Mucosa of gallbladder (tissue), 1 donor: ENCODE results near the gene SNX18. TPM values are rescaled to one million over a fixed set of nuclear protein-coding genes. Genes with fewer than 3 reads are reported as not detected.
"Not testable (repeated sequence)": the region's sequence is repeated elsewhere in the genome, so short reads cannot be mapped to it uniquely, and the experiment has no call there.

Experiments
- DNase-seq: peaks from one replicate; pipeline ENCODE4 v3.0.0-alpha.2; 2020; ENCODE audit warnings: low spot score
- total RNA-seq: library from RNA; stranded (reverse); gene quantifications from one replicate; pipeline ENCODE4 v1.2.1, GENCODE V29; 2021
- donor health status: DM: no; HTN: no; CAD: no.

The SNX18 gene, protein sequence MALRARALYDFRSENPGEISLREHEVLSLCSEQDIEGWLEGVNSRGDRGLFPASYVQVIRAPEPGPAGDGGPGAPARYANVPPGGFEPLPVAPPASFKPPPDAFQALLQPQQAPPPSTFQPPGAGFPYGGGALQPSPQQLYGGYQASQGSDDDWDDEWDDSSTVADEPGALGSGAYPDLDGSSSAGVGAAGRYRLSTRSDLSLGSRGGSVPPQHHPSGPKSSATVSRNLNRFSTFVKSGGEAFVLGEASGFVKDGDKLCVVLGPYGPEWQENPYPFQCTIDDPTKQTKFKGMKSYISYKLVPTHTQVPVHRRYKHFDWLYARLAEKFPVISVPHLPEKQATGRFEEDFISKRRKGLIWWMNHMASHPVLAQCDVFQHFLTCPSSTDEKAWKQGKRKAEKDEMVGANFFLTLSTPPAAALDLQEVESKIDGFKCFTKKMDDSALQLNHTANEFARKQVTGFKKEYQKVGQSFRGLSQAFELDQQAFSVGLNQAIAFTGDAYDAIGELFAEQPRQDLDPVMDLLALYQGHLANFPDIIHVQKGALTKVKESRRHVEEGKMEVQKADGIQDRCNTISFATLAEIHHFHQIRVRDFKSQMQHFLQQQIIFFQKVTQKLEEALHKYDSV
- 49.9 TPM for total RNA-seq

DNA sequence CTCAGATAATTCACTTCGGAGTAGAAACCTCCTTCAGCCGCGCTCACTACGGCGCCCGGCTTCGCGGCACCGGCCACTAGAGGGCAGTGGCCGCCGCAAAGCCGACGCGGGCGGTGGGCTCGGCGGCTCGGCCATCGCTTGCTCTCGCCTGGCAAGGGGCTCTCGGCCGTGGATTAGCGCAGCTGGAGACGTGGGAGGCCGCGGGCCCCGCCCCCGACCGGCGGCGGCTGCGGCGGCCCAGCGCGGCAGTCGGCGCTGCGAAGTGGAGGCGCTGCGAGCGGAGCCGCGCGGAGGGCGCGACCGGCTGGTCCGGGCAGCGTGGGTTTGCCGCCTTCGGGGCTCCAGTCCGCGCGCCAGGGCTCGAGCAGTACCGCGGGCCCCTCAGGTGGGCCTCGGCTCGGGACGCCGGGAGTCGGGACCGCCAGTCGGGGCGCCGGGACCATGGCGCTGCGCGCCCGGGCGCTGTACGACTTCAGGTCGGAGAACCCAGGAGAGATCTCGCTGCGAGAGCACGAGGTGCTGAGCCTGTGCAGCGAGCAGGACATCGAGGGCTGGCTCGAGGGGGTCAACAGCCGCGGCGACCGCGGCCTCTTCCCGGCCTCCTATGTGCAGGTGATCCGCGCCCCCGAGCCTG, at the start of gene SNX18:
SNX18 (plus strand) TSS at position 248 of the 634 bp plus-strand sequence; CDS start at position 442, 194 bp downstream.
- DNase-seq = peak; percentile 94

GRCh38 chr5:54469622-54470021, 47.9 kb upstream of the SNX18 start:
- DNase-seq = no peak

- DNase-seq = no peak
Observed at GRCh38 chr5:54470128-54470527, 47.4 kb upstream of the SNX18 start.

GRCh38 chr5:54470677-54471076, 46.9 kb upstream of the SNX18 start:
- no peak for DNase-seq

GRCh38 chr5:54471398-54471797, 46.2 kb upstream of the SNX18 start:
- DNase-seq = no peak

- no peak for DNase-seq
Observed at GRCh38 chr5:54476682-54477081, 40.9 kb upstream of the SNX18 start.

GRCh38 chr5:54477941-54478478, 39.5 kb upstream of the SNX18 start:
- no peak for DNase-seq

DNA sequence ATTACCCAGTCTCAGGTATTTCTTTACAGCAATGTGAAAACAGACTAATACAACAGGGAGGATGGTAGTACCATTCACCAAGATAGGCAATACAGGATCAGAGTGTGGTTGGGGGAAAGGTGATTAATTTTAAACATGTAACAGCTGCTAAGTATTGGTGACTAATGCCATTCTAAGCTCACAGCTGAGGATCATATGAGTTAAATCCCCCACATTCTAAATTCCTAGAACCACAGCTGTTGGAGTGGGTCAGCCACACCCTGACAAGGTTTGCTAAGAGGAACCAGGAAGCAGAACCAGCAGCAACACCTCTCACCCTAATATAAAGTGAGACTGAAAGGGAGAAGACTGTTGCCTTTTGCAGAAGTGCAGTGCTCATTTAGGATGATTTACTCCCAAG, 37.3 kb upstream of the SNX18 start:
- DNase-seq = no peak

DNA sequence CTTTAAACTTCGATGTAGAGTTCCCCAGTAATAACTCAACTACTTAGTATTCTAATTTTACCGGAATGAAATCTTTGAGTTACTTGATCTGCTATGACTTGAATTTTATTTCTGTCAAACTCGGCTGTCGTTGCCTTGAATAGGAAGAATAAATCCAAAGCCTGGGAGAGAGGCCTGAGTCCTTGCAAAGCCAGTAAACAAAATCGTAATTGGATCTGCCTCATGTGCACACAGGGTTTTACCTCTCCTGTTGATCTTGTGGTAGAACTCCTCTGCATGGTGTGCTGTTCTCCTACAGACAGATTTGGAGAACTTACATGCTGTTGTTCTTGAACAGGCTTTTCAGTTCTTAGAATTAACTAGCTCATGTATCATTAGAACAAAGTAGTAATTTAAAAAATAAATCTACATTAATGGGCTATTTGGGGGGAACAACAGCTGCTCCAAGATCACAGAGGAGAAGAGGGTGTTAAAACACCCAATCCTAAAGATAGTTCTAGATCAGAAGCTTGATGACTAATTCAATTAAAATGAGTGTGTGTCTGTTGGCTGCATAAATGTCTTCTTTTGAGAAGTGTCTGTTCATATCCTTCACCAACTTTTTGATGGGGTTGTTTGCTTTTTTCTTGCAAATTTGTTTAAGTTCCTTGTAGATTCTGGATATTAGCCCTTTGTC, 33.2 kb upstream of the SNX18 start:
- DNase-seq = no peak

- DNase-seq = not testable (repeated sequence)
Observed at GRCh38 chr5:54485659-54486058, 31.9 kb upstream of the SNX18 start.

GRCh38 chr5:54489648-54489979, 27.9 kb upstream of the SNX18 start:
- not testable (repeated sequence) for DNase-seq

DNA sequence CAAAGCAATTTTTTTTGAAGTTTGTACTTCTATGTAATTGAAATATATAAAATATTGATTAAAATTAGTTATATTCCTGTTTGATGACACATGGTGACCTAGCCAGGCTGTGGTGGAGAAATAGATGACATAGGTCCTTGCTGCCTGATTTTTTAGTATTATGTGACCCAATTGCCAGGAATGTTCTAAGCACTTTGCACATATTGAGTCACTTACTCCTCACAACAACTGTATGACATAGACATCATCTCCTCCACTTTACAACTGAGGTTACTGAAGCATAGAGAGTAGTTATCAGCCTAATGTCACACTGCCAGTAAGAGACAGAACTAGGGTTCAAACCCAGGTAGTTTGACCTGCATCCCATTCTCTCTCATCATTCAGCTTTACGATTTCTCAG, 26.2 kb upstream of the SNX18 start:
- DNase-seq = no peak

GRCh38 chr5:54492178-54492577, 25.4 kb upstream of the SNX18 start:
- DNase-seq = no peak

GRCh38 chr5:54495027-54495426, 22.5 kb upstream of the SNX18 start:
- no peak for DNase-seq

DNA sequence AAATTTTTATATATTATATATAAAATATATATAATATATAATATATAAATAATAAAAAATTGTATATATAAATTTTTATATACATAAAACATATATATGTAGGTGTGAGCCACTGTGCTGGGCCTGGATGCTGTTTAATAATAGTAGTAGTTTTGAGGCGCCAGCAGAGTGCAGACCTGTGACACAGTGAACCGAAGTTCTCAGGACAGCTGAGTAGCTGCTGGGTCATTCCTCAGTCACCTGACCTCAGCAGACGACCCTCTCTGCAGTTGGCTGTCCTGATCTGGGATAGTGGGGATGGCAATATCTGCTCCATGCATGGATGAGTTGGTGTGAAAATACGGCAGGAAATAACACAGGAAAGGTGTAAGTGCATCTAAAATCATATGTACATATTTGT, 3.3 kb upstream of the SNX18 start:
- no peak for DNase-seq

- DNase-seq = no peak
Observed at GRCh38 chr5:54514841-54515432, 2.6 kb upstream of the SNX18 start.

GRCh38 chr5:54515634-54516033, 1.9 kb upstream of the SNX18 start:
- no peak for DNase-seq

GRCh38 chr5:54516051-54516655, 1.4 kb upstream of the SNX18 start:
- DNase-seq = no peak

- DNase-seq = no peak
Observed at GRCh38 chr5:54517174-54517511, 416 bp upstream of the SNX18 start.

GRCh38 chr5:54518146-54518817, 723 bp downstream of the SNX18 start:
- peak; percentile 51 for DNase-seq
